Keratinocyte (primary cell): Measurements from ENCODE around the gene LDLR. TPM values are rescaled to one million over a fixed set of nuclear protein-coding genes. Genes with fewer than 3 reads are reported as not detected.
A peak's percentile ranks its signal among the peaks of the same experiment; 100 is the strongest.
"Not testable (repeated sequence)": the region's sequence is repeated elsewhere in the genome, so short reads cannot be mapped to it uniquely, and the experiment has no call there.

Experiments
- DNase-seq: peaks from one replicate; pipeline ENCODE4 v3.0.0-alpha.2; 2011; ENCODE audit warnings: low read depth, missing footprints, low spot score
- FAIRE-seq: peaks from 2 replicates; lab custom pipeline; 2011; peaks lifted over from hg19 to GRCh38; lab: Jason Lieb, UNC
- H2AFZ ChIP-seq: 2 replicates; pipeline ENCODE4 v1.6.0; 2012; ENCODE audit warnings: low read length, control low read depth, inconsistent platforms; ENCODE audit not compliant: control insufficient read depth
- H3K27ac ChIP-seq: 2 replicates; pipeline ENCODE4 v1.5.1; 2011; ENCODE audit warnings: low read length; ENCODE audit not compliant: control insufficient read depth, insufficient read depth
- H3K27me3 ChIP-seq: 3 replicates; pipeline ENCODE4 v1.6.0; 2011; ENCODE audit warnings: low read length; ENCODE audit not compliant: control insufficient read depth, insufficient read depth; ENCODE audit errors: extremely low read depth
- H3K36me3 ChIP-seq, 2 experiments: 2 replicates in 1 of 2; 3 replicates in 1 of 2; pipeline ENCODE4 v1.5.1; 2011; ENCODE audit warnings: low read length in 2 of 2, mild to moderate bottlenecking in 1 of 2; ENCODE audit not compliant: control insufficient read depth in 2 of 2, insufficient read depth in 2 of 2; ENCODE audit errors: extremely low read depth in 1 of 2
- H3K4me1 ChIP-seq: 3 replicates; pipeline ENCODE4 v1.5.1; 2011; ENCODE audit warnings: low read length; ENCODE audit not compliant: control insufficient read depth, insufficient read depth; ENCODE audit errors: extremely low read depth
- H3K4me2 ChIP-seq: 3 replicates; pipeline ENCODE4 v1.6.0; 2011; ENCODE audit warnings: low read depth, low read length; ENCODE audit not compliant: control insufficient read depth, insufficient read depth; ENCODE audit errors: extremely low read depth
- H3K4me3 ChIP-seq, 3 experiments: fragments of 200-600 bp in 1 of 3; sonication (generic) in 1 of 3; 2 replicates in 2 of 3; 3 replicates in 1 of 3; pipeline ENCODE4 v1.5.1; 2011 to 2016; ENCODE audit warnings: low read length in 3 of 3, mild to moderate bottlenecking in 3 of 3, control low read depth in 2 of 3, inconsistent platforms in 1 of 3, low read depth in 1 of 3, mixed read lengths in 1 of 3, mixed run types in 1 of 3, moderate library complexity in 1 of 3; ENCODE audit not compliant: control insufficient read depth in 2 of 3, insufficient read depth in 2 of 3; ENCODE audit errors: extremely low read depth in 1 of 3
- H3K79me2 ChIP-seq: 2 replicates; pipeline ENCODE4 v1.6.0; 2012; ENCODE audit warnings: low read length; ENCODE audit not compliant: control insufficient read depth, insufficient read depth
- H3K9ac ChIP-seq: 3 replicates; pipeline ENCODE4 v1.6.0; 2011; ENCODE audit warnings: low read length; ENCODE audit not compliant: control insufficient read depth, insufficient read depth; ENCODE audit errors: extremely low read depth
- H3K9me1 ChIP-seq: 3 replicates; pipeline ENCODE4 v1.6.0; 2011; ENCODE audit warnings: low read length; ENCODE audit not compliant: control insufficient read depth, insufficient read depth; ENCODE audit errors: extremely low read depth
- H3K9me3 ChIP-seq: 2 replicates; pipeline ENCODE4 v1.5.1; 2012; ENCODE audit warnings: low read depth, low read length; ENCODE audit not compliant: control insufficient read depth
- H4K20me1 ChIP-seq: 3 replicates; pipeline ENCODE4 v1.6.0; 2011; ENCODE audit warnings: low read length; ENCODE audit not compliant: control insufficient read depth, insufficient read depth; ENCODE audit errors: extremely low read depth
- EZH2 ChIP-seq: IDR thresholded peaks from one replicate; pipeline ENCODE4 v1.6.1; 2012; ENCODE audit warnings: inconsistent platforms, mild to moderate bottlenecking, low read length, moderate library complexity
- dilution Hi-C: fragments of 300-500 bp; cut with MboI; formaldehyde crosslinking; loops from one replicate; pipeline ENCODE4 v1.7.0; 2020; ENCODE audit warnings: low sequenced_read_pairs; ENCODE audit not compliant: extremely low pct_ligation_motif_present
- polyA plus RNA-seq, 5 experiments: library from polyadenylated mRNA; depleted of rRNA in 3 of 5; stranded (reverse) in 3 of 5; stranded (forward) in 1 of 5; unstranded in 1 of 5; fragments of >200 nt; gene quantifications; 1 replicate in 1 of 5; 2 replicates in 3 of 5; 3 replicates in 1 of 5; pipeline versions ENCODE4 v1.2.1 to v1.2.3, GENCODE V29; 2011 to 2012; ENCODE audit warnings: missing spikeins in 2 of 5, low read depth in 1 of 5, low replicate concordance in 1 of 5
- TF ChIP-seq, protein P1 (sequence below), 3 experiments: IDR thresholded peaks in 1 of 3; conservative IDR thresholded peaks in 1 of 3; optimal IDR thresholded peaks in 1 of 3; 2 replicates in 2 of 3; 3 replicates in 1 of 3; pipeline versions ENCODE3 to v1.5.1; 2011; ENCODE audit warnings: low read length in 3 of 3, mild to moderate bottlenecking in 3 of 3, moderate library complexity in 2 of 3, control low read depth in 1 of 3, inconsistent platforms in 1 of 3; ENCODE audit not compliant: insufficient read depth in 2 of 3; ENCODE audit errors: extremely low read depth in 1 of 3

The LDLR gene
- polyA plus RNA-seq, 1 donor (not counting 4 experiments of a cell fraction or from before 2014, with no cell fraction given) = 241 TPM

DNA sequence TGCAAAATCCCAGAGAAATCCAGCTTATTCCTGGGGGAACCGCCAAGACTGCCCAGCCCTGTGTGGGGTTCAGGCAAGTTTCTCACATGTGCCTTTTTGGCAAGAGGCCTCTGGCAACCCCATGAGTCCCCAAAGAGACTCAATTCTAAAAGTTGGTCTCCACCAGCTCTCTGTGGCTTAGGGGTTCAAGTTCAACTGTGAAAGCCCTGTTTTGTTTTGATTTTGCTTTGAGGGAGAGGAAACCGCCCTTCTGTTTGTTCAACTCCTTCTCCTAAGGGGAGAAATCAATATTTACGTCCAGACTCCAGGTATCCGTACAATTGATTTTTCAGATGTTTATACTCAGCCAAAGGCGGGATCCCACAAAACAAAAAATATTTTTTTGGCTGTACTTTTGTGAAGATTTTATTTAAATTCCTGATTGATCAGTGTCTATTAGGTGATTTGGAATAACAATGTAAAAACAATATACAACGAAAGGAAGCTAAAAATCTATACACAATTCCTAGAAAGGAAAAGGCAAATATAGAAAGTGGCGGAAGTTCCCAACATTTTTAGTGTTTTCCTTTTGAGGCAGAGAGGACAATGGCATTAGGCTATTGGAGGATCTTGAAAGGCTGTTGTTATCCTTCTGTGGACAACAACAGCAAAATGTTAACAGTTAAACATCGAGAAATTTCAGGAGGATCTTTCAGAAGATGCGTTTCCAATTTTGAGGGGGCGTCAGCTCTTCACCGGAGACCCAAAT, 583 bp upstream of the LDLR start:
- Histone ChIP-seq H3K36me3 (peaks cover 14 to 24% of the 10 kb centered on the region in 2 experiments), H3K9ac (peak overlapping the region; percentile 94), H2AFZ (peak overlapping the region; percentile 16), H3K9me1 (no peaks in the 10 kb centered on the region), H4K20me1 (peaks cover 15% of the 10 kb centered on the region), H3K4me1 (peaks cover 50% of the 10 kb centered on the region), H3K79me2 (peaks cover 42% of the 10 kb centered on the region), H3K27me3 (no peaks in the 10 kb centered on the region), H3K4me3 (peak overlapping the region; percentile 85 to 98 (median 87)), H3K4me2 (peak overlapping the region; percentile 94), H3K9me3 (no peaks in the 10 kb centered on the region), H3K27ac (peak overlapping the region; percentile 88)
- TF ChIP-seq EZH2 = no peak
- TF ChIP-seq, protein P1, sequence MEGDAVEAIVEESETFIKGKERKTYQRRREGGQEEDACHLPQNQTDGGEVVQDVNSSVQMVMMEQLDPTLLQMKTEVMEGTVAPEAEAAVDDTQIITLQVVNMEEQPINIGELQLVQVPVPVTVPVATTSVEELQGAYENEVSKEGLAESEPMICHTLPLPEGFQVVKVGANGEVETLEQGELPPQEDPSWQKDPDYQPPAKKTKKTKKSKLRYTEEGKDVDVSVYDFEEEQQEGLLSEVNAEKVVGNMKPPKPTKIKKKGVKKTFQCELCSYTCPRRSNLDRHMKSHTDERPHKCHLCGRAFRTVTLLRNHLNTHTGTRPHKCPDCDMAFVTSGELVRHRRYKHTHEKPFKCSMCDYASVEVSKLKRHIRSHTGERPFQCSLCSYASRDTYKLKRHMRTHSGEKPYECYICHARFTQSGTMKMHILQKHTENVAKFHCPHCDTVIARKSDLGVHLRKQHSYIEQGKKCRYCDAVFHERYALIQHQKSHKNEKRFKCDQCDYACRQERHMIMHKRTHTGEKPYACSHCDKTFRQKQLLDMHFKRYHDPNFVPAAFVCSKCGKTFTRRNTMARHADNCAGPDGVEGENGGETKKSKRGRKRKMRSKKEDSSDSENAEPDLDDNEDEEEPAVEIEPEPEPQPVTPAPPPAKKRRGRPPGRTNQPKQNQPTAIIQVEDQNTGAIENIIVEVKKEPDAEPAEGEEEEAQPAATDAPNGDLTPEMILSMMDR (optimal IDR thresholded peaks at IDR 0.05 in 1 of 3, IDR thresholded peaks at IDR 0.05 in 1 of 3, conservative IDR thresholded peaks at IDR 0.05 in 1 of 3; ENCODE audit: extremely low read depth in 1 of 3, insufficient read depth in 2 of 3, low read length in 3 of 3) = no peak
- DNase-seq (no peak), FAIRE-seq (no peak)
- dilution Hi-C loops = no loop called here

DNA sequence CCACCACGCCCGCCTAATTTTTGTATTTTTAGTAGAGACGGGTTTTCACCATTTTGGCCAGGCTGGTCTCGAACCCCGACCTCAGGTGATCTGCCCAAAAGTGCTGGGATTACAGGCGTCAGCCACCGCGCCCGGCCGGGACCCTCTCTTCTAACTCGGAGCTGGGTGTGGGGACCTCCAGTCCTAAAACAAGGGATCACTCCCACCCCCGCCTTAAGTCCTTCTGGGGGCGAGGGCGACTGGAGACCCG, 676 bp downstream of the LDLR start:
- Histone ChIP-seq H3K4me2 (peak overlapping the region; percentile 23), H3K27ac (peak overlapping the region; percentile 88), H3K79me2 (peaks cover 52% of the 10 kb centered on the region), H3K4me3 (peak overlapping the region; percentile 85 to 98 (median 87)), H4K20me1 (peaks cover 21% of the 10 kb centered on the region), H3K36me3 (peaks cover 18 to 33% of the 10 kb centered on the region in 2 experiments), H3K9ac (peak overlapping the region; percentile 94), H3K4me1 (peaks cover 51% of the 10 kb centered on the region)
- H3K9me1 ChIP-seq, FAIRE-seq, dilution Hi-C loops, H3K27me3 ChIP-seq, DNase-seq, H3K9me3 ChIP-seq, H2AFZ ChIP-seq: not testable (repeated sequence)
